A673 (cell line): ENCODE results near the gene TMCC1.
A peak's percentile ranks its signal among the peaks of the same experiment; 100 is the strongest.

Experiments used
- EZH2 ChIP-seq: fragments of 200-600 bp; sonication (generic); IDR thresholded peaks from 2 replicates; pipeline ENCODE4 v1.6.1; 2017; ENCODE audit warnings: borderline replicate concordance, low read depth, mild to moderate bottlenecking, mixed read lengths, antibody characterized with exemption, low read length; ENCODE audit not compliant: poor library complexity, severe bottlenecking
- TF ChIP-seq, protein P1 (sequence below): fragments of 300-800, 200-600 bp; sonication (generic); conservative IDR thresholded peaks from 2 replicates; pipeline ENCODE4 v1.5.1; 2017; ENCODE audit warnings: low read depth, mild to moderate bottlenecking, antibody characterized with exemption, low read length, moderate library complexity, mixed read lengths

DNA sequence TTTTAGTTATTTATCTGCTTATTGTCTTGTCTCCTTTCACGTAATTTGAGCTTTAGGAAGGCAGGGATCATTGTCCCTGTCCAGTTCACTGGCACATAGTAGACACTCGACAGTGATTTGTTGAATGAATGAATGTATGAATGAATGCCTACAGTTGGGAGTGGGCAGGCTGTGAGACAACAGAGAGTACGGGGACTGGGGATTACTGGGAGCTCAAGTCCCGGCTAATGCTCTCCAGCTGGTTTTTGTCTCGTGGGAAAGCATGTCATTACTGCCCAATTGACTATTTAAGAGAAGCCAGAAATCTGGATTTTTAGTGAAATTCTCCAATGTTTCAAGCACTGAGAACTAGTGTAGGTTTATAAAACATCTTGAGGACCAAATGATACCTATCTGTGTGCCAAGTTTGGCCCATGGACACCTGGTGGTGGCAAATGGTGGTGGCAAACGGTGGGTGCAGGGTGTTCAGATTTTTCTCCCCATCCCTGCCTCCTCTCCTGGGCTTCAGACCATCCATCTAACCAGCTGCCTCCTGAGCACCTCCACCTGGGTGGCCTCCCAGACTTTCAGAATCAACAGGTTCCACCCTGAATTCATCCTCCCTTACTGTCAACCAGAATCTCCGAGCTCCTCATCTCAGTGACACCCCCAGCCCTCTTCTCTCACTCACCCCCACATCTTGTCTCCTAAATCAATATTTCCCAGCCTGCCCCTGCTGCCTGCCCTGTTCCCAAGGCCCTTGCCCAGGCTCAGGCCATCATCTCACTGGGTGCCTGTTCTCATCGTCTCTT is 44.8 kb upstream of the TMCC1 start:
- TF ChIP-seq, protein P1, sequence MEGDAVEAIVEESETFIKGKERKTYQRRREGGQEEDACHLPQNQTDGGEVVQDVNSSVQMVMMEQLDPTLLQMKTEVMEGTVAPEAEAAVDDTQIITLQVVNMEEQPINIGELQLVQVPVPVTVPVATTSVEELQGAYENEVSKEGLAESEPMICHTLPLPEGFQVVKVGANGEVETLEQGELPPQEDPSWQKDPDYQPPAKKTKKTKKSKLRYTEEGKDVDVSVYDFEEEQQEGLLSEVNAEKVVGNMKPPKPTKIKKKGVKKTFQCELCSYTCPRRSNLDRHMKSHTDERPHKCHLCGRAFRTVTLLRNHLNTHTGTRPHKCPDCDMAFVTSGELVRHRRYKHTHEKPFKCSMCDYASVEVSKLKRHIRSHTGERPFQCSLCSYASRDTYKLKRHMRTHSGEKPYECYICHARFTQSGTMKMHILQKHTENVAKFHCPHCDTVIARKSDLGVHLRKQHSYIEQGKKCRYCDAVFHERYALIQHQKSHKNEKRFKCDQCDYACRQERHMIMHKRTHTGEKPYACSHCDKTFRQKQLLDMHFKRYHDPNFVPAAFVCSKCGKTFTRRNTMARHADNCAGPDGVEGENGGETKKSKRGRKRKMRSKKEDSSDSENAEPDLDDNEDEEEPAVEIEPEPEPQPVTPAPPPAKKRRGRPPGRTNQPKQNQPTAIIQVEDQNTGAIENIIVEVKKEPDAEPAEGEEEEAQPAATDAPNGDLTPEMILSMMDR, result 0 out of 2 replicates have a peak, but pooled peaks have one; percentile 18
- TF ChIP-seq EZH2, result no peak
